ENCODE data around the gene SGK1.
A peak's percentile ranks its signal among the peaks of the same experiment; 100 is the strongest.

Gene SGK1

DNA sequence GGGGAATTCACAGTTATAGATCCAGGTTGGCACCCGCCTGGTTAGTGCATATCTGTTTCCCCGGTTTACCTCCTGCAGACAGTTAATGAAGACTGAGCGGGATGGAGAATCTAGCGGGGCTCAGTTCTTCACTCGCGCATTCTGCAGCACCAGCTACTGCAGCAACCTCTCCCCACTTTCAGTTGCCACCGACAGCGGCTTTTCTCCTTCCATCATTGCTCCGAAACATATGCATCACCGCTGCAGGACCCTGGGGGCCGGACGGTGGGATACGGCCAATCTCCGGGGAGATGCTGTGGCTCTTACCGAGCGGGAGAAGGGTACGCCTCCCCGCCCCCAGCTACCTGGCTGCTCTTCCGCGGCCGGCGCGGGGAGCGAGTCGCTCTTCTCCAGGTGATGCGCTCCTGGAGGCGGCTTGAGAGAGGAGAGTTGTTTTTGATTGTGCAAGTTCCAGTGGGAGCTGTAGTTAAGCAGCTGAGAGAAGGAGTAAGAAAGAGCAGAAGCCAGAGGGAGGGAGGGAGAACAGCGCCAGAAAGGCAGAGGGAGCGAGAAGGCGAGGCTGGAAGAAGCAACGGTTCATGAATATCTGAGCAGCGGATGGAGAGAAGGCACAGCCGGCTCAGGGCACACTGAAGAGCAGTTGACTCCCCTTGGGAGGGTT lies at the start of gene SGK1:
SGK1 (minus strand) TSS at position 642 of the 661 bp plus-strand sequence. CDS start 652 bp downstream, outside the sequence.
- no peak for FAIRE-seq
- TF ChIP-seq POLR2A (IDR thresholded peaks at IDR 0.05; ENCODE audit: low read depth, low read length): no peak
- no peak for DNase-seq (ENCODE audit: insufficient read length, low spot score)

DNA sequence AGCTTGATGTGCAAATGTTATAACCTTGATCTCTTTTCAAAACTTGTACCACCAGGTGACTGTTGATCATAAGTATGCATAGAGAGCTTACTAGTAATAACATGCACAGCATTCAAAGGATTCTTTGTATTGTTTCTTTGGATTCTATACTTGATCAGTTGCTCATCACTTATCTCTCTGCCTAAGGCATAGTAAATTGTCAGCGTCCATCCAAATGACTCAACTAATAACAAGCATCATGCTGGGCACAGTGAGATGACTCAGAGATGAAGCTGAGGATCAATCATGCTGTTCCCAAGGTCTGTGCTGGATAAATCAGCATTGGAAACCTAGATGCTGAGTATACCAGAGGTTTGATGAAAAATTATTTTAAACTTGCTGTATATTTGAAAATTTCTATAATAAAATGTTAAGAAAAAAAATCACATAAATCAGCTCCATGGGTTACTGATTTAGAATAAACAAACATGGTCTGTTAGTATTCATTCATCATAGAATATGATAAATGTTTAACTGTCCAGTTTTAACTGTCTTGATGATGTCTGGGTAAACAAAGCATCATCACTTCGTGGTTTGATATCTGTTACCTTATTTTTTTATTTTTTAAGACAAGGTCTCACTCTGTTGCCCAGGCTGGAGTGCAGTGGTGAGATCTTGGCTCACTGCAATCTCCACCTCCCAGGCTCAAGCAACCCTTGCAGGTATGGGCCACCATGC lies 45.6 kb upstream of the SGK1 start:
- DNase-seq (ENCODE audit: insufficient read length, low spot score) (peak; percentile 27), FAIRE-seq (peak; percentile 96)
- no peak for TF ChIP-seq POLR2A (IDR thresholded peaks at IDR 0.05; ENCODE audit: low read depth, low read length)

DNA sequence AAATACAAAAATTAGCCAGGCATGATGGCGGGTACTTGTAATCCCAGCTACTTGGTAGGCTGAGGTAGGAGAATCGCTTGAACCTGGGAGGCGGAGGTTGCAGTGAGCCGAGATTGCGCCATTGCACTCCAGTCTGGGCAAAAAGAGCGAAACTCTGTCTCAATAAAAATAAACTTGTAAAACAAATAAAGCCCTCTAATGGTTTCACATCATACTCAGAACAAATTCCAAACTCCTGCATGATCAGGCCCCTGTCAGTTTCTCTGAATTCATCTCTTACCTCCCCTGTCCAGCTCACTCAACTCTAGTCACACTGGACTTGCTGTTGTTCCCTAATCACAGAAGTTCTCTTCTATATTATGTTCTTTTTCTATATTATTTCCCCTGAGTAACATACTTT lies 43.1 kb upstream of the SGK1 start:
- FAIRE-seq: no peak
- no peak for TF ChIP-seq POLR2A (IDR thresholded peaks at IDR 0.05; ENCODE audit: low read depth, low read length)

DNA sequence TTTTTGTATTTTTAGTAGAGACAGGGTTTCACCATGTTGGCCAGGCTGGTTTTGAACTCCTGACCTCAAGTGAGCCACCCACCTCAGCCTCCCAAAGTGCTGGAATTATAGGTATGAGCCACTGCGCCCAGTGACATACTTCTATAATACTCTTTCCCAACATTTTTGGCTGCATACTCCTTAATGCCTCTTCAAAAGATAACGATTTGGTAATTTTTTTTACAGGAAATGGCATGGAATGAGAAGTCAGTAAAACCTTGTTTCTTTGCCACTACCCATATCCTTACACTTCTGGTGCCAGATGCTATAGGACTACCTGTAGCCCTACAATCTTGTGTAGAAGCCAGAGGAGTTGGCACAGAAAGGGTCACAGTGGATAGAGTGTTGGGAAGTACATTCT lies 41.4 kb upstream of the SGK1 start:
- DNase-seq (ENCODE audit: insufficient read length, low spot score) (no peak), FAIRE-seq (no peak)
- no peak for TF ChIP-seq POLR2A (IDR thresholded peaks at IDR 0.05; ENCODE audit: low read depth, low read length)

More for the DNA sequence above, 43.1 kb upstream of the SGK1 start:
- DNase-seq (ENCODE audit: insufficient read length, low spot score): no peak

DNA sequence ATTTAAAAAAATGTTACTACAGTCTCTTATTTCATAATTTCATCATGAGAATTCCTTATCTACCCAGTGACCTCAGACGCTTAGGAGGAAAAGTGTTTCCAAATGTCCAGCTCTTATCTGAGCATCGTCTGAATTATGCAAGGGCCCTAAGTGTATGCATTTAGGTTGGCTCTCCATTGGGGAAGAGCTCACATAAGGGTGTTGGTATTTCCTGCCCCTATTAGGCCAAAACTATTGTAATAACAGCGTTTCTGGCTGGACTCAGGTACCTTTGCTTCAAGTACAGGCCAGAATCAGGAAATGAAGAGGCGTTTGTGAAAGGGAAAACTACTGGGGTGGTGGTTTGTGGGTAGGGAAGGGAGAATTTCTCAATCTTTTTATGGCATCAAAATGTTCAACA lies 40.4 kb upstream of the SGK1 start:
- TF ChIP-seq POLR2A (IDR thresholded peaks at IDR 0.05; ENCODE audit: low read depth, low read length): no peak
- DNase-seq (ENCODE audit: insufficient read length, low spot score): no peak
- no peak for FAIRE-seq

DNA sequence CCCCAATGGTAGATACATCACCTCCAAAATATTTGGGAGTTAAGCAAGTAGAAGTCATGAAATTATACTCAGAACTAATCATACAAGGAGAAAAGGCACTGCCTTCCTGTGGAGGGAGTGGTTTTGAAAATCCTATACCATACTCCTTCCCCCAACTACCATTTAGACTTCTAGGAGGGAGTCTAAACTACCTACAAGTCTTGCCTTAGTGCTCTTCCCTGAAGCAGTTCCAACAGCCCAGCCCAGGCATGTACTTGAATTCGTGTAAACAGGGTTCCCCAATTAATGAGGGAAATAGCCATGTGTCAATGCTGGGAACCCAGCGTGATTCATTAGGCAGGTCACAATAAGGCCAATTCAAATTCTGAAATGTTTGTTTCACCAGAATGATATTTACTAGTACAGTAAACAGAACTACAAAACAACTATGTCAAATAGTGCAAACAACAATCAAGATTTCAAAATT lies 39.1 kb upstream of the SGK1 start:
- no peak for DNase-seq (ENCODE audit: insufficient read length, low spot score)
- FAIRE-seq: no peak
- no peak for TF ChIP-seq POLR2A (IDR thresholded peaks at IDR 0.05; ENCODE audit: low read depth, low read length)

DNA sequence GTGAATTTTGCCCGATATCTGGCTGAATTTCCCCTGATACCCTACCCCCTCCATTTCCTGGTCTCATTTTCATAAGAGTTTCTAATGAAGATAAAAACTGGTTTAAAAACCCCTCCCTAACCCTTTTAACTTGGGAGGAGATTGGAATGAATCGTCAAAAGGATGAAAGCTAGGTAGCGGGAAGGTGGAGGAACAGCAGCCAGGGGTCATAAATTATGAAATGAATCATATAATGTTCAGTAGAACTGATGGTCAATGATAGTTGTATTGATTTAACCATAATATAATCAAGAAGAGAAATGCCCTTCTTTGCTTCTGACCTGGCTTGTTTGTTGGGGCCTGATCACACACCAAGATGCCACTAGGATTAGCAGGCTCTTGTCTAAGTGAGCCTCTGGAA lies 38.5 kb upstream of the SGK1 start:
- TF ChIP-seq POLR2A (IDR thresholded peaks at IDR 0.05; ENCODE audit: low read depth, low read length): no peak
- DNase-seq (ENCODE audit: insufficient read length, low spot score) (no peak), FAIRE-seq (no peak)

DNA sequence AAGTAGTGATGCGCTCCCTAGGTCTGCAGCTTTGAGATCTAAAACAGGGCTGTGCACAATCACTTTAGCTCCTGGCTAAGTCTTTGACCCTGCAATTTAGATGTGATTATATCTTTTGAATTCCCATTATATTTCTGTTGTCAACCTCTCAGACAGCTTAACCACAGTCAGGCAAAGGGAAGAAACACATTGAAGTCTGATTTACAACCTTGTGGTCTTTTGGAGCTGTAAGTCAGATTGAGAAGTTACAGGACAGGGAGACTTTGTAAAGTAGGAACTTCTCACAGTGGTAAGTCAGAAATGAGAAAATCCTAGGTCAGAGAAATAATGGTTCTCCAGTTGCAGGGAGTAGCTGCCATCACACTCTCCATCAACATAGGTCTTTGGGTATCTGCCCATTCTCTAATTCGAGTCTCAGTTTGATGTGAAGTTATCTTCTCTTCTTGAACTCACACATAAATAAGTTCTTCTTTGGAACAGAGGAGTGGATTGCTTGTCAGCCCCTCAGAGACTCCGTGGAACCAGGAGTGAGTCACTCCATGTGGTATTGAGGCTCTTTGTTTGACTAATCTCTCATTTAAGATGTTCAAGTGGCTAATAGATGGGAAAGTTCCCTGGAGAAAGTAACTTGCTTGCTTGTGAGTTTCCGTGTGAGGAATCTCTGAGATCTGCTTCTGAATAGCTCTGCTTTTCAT lies 35.0 kb upstream of the SGK1 start:
- TF ChIP-seq POLR2A (IDR thresholded peaks at IDR 0.05; ENCODE audit: low read depth, low read length): no peak
- DNase-seq (ENCODE audit: insufficient read length, low spot score) (no peak), FAIRE-seq (no peak)

DNA sequence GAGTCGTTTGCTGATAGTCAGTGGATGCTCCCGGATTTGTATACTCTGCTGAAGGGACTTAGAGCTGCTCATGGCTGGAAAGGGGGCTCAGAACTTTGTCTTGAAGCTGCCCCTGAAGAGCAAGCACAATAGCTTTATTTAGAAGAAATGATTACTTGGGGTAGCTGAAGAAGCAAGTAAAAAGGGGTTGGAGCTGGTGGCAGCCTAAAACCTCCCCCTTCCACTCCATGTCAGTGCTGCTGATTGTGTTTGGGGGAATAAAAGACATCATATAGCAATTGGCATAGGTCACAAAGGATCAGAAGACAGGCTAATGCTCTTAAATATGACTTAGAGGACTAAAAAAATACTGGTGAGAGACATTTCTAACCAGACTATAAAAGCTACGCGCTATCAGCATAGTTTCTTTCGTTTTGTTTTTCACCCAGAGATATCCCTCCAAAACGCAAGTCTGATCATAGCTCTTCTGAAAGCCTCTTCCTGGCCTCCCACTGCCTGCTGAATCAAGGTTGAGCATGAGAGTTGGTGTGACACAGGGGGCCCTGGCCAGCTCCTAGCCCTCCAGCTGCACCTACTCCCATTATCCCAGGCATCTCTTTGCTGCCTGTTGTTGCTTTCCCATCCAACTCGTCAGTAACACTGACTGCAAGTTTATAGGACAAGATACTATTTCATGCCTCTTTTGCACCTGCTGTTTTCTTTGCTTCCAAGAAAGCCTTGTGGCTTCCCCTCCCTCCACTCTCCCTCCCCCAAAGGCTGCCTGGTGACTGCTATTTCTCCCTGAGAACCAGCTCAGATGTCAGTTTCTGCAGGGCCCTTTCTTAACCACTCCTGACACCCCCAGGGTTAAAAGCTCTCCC lies 33.9 kb upstream of the SGK1 start:
- TF ChIP-seq POLR2A (IDR thresholded peaks at IDR 0.05; ENCODE audit: low read depth, low read length): no peak
- DNase-seq (ENCODE audit: insufficient read length, low spot score): no peak
- FAIRE-seq: no peak

DNA sequence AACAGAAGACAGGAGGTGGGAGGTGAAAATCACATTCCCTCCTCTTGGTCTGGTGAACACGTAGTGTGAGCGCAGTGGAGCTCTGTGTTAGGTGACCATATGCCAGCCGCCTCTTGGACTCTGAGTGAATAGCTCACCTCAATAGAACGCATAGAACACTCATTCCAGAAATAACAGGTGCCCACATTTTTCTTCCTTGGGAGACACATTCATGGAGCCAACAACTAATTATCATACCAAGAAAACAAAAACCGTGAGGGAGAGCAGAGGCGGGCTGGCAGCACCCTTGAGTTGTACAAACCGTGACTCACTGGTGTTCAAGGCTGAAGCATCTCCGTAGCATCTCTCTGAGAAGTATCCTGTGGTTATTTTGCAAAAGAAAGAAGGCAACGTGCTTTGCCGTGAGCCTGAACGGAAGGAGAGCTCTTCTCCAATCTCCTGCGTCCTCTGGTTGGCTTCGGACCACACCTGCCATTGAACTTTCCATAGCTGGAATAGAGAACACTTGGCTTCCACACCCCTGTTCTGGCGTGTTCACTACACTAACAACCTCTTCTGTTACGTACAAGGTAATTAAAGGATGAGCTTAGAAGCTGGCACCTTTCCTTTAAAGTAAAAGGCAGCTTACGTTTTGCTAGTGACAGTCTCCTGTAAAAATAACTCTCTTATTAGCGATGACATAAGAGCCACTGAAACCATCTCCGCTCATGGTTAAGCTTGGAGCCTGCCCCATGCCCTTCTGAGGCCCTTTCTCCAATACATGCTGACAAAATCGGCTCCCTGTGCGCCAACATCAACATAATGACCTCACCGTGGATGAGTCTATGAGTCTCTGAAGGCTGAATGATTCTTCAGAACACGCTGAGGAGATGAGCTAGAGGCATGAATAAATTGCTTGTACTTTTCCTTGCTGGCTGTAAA lies 30.2 kb upstream of the SGK1 start:
- no peak for TF ChIP-seq POLR2A (IDR thresholded peaks at IDR 0.05; ENCODE audit: low read depth, low read length)
- FAIRE-seq: peak; percentile 78
- DNase-seq (ENCODE audit: insufficient read length, low spot score): peak; percentile 39

DNA sequence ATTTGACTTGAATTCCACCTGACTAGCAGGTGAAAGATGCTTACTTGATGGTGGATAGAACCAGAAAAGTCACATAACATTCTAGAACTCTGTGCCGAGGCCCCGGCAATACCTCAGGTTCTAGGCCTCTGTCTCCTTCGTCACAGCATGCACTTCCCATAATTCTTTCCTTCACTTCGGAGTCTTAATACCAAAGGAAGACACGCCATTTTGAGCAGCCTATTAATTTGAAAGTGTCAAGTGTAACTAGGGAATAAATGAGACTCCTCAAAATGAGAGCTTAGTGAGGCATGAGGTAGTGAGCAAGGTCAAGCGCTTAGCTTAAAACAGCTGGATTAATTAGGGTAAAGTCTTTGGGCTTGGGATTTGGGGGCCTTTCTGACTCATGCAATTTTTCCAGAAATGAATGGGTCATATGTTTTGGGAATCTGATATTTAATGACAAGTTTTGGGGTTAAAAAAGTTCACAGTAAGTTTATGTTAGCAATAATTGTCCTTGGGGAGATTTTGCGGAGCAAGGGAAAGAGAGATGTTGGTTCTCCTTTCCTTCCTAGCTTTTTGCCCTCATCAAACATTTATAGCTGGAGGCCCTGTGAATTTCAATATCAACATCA lies 29.1 kb upstream of the SGK1 start:
- TF ChIP-seq POLR2A (IDR thresholded peaks at IDR 0.05; ENCODE audit: low read depth, low read length): no peak
- DNase-seq (ENCODE audit: insufficient read length, low spot score) (no peak), FAIRE-seq (no peak)

DNA sequence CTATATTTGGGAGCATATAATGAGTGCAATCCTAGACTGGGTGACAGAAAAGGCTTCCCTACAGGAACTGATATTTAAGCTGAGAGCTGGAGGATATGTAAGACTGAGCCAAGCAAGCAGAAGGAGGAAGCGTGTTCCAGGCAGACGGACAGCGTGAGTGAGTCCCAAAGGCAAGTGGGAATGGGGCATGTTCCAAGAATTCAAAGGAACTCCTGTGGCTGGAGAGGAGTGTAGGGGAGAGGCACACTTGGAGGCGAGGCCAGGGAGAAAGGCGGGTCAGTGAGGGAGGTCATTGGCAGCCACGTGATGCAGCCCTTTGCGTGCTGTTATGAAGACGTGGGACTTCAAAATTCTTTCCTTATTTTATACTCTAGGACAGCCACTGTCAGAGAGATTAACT lies 27.9 kb upstream of the SGK1 start:
- no peak for DNase-seq (ENCODE audit: insufficient read length, low spot score)
- no peak for FAIRE-seq
- TF ChIP-seq POLR2A (IDR thresholded peaks at IDR 0.05; ENCODE audit: low read depth, low read length): no peak

Measured in H54 (cell line).